Smooth muscle cell (in vitro differentiated cells): ENCODE results near the gene MAN2B1. TPM values are rescaled to one million over a fixed set of nuclear protein-coding genes. Genes with fewer than 3 reads are reported as not detected.
A peak's percentile ranks its signal among the peaks of the same experiment; 100 is the strongest.

Source experiments
- DNase-seq: peaks from one replicate; lab custom pipeline; 2025; ENCODE audit not compliant: unreplicated experiment; lab: John Stamatoyannopoulos, UW
- H2AFZ ChIP-seq: fragments of 200-600 bp; sonication (generic); 2 replicates; pipeline ENCODE4 v1.6.0; 2016; ENCODE audit warnings: antibody characterized with exemption, low read depth, mild to moderate bottlenecking
- H3F3A ChIP-seq: fragments of 200-600 bp; sonication (generic); 2 replicates; pipeline ENCODE4 v1.6.0; 2017; ENCODE audit warnings: antibody characterized with exemption, low read depth
- H3K27ac ChIP-seq: fragments of 200-600 bp; sonication (generic); 2 replicates; pipeline ENCODE4 v1.5.1; 2016; ENCODE audit warnings: low read depth, mild to moderate bottlenecking
- H3K27me3 ChIP-seq: fragments of 200-600 bp; sonication (generic); 2 replicates; pipeline ENCODE4 v1.6.1; 2016; ENCODE audit warnings: low read depth, mild to moderate bottlenecking
- H3K36me3 ChIP-seq: fragments of 200-600 bp; sonication (generic); 2 replicates; pipeline ENCODE4 v1.5.1; 2016; ENCODE audit warnings: low read depth
- H3K4me1 ChIP-seq: fragments of 200-600 bp; sonication (generic); 2 replicates; pipeline ENCODE4 v1.5.1; 2016; ENCODE audit warnings: low read depth
- H3K4me2 ChIP-seq: fragments of 200-600 bp; sonication (generic); 2 replicates; pipeline ENCODE4 v1.6.0; 2016; ENCODE audit warnings: mild to moderate bottlenecking
- H3K4me3 ChIP-seq: fragments of 200-600 bp; sonication (generic); 2 replicates; pipeline ENCODE4 v1.5.1; 2016; ENCODE audit warnings: mild to moderate bottlenecking
- H3K79me2 ChIP-seq: fragments of 200-600 bp; sonication (generic); 2 replicates; pipeline ENCODE4 v1.6.0; 2016; ENCODE audit warnings: low read depth, mild to moderate bottlenecking
- H3K9ac ChIP-seq: fragments of 200-600 bp; sonication (generic); 2 replicates; pipeline ENCODE4 v1.6.0; 2016; ENCODE audit warnings: low read depth
- H3K9me3 ChIP-seq: fragments of 200-600 bp; sonication (generic); replicated peaks from 2 replicates; pipeline ENCODE4 v1.5.1; 2016; ENCODE audit warnings: low read depth
- H4K20me1 ChIP-seq: fragments of 200-600 bp; sonication (generic); 2 replicates; pipeline ENCODE4 v1.6.0; 2016; ENCODE audit warnings: low read depth
- CTCF ChIP-seq: fragments of 200-600 bp; sonication (generic); IDR thresholded peaks from 2 replicates; pipeline ENCODE4 v1.5.1; 2017; ENCODE audit warnings: borderline replicate concordance, mild to moderate bottlenecking, antibody characterized with exemption; ENCODE audit not compliant: insufficient read depth, poor library complexity, severe bottlenecking
- WGBS: methylation state at CpG from one replicate; pipeline ENCODE4 v1.1.7; 2016; ENCODE audit warnings: low lambda C conversion rate; 5-methylcytosine and 5-hydroxymethylcytosine counted together
- polyA plus RNA-seq: library from polyadenylated mRNA; unstranded; fragments of >200 nt; fragmentation: Nextera tagmentation; extraction: Ambion mirVana; gene quantifications from 2 replicates; pipeline ENCODE4 v1.2.1, GENCODE V29; 2016
- total RNA-seq: library from RNA; depleted of rRNA; stranded (reverse); fragments of >200 nt; gene quantifications from 2 replicates; pipeline ENCODE4 v1.2.3, GENCODE V29; 2014

MAN2B1 gene
- total and polyA plus RNA-seq, 2 experiments from 2014 or later, result 51.0 to 69.2 TPM

GRCh38 chr19:12668932-12669269 lies 2.4 kb upstream of the MAN2B1 start:
- peaks cover 13% of the 10 kb centered on the region for H3K4me1 ChIP-seq
- TF ChIP-seq CTCF, result no peak
- H3K79me2 ChIP-seq, result peaks cover 30% of the 10 kb centered on the region
- H3K9ac ChIP-seq, result peak overlapping the region; percentile 93
- H3K4me3 ChIP-seq, result peak overlapping the region; percentile 65
- peak overlapping the region; percentile 96 for H3K27ac ChIP-seq
- H3K4me2 ChIP-seq, result peak overlapping the region; percentile 96
- H4K20me1 ChIP-seq, result no peaks in the 10 kb centered on the region
- DNase-seq, result peak; percentile 55
- H3F3A ChIP-seq, result no peaks in the 10 kb centered on the region
- 2% methylated on average over 22 of the region's 24 CpGs for WGBS
- H3K9me3 ChIP-seq, result no peaks in the 10 kb centered on the region
- peak overlapping the region; percentile 83 for H2AFZ ChIP-seq
- no peaks in the 10 kb centered on the region for H3K27me3 ChIP-seq
- no peaks in the 10 kb centered on the region for H3K36me3 ChIP-seq

GRCh38 chr19:12668346-12668745 lies 1.8 kb upstream of the MAN2B1 start:
- Histone ChIP-seq H3K4me3 (peak overlapping the region; percentile 65), H3K79me2 (peaks cover 30% of the 10 kb centered on the region), H3K9ac (peak overlapping the region; percentile 93), H3K27me3 (no peaks in the 10 kb centered on the region), H4K20me1 (no peaks in the 10 kb centered on the region), H3K4me2 (peak overlapping the region; percentile 96), H3K36me3 (no peaks in the 10 kb centered on the region), H3F3A (no peaks in the 10 kb centered on the region), H3K4me1 (peaks cover 13% of the 10 kb centered on the region), H3K9me3 (no peaks in the 10 kb centered on the region), H3K27ac (peak overlapping the region; percentile 96), H2AFZ (no peak overlapping the region)
- TF ChIP-seq CTCF, result no peak
- WGBS, result 86% methylated on average over 8 of the region's 8 CpGs
- DNase-seq, result no peak

- Histone ChIP-seq H3K27me3 (no peaks in the 10 kb centered on the region), H3K4me2 (peak overlapping the region; percentile 99), H3K4me1 (peaks cover 13% of the 10 kb centered on the region), H2AFZ (no peak overlapping the region), H3K4me3 (peak overlapping the region; percentile 90), H3K79me2 (peaks cover 30% of the 10 kb centered on the region), H3K9me3 (no peaks in the 10 kb centered on the region), H3K36me3 (no peaks in the 10 kb centered on the region), H3F3A (no peaks in the 10 kb centered on the region), H3K27ac (peak overlapping the region; percentile 83), H4K20me1 (no peaks in the 10 kb centered on the region), H3K9ac (peak overlapping the region; percentile 93)
- no peak for TF ChIP-seq CTCF
- WGBS, result 93% methylated on average over 4 of the region's 4 CpGs
- no peak for DNase-seq
Observed at GRCh38 chr19:12667731-12668302, 1.3 kb upstream of the MAN2B1 start.

- no peak for TF ChIP-seq CTCF
- peaks cover 4% of the 10 kb centered on the region for H3K36me3 ChIP-seq
- 81% methylated on average over 12 of the region's 12 CpGs for WGBS
- H3K4me2 ChIP-seq, result peak overlapping the region; percentile 99
- no peak for DNase-seq
- H3K9me3 ChIP-seq, result no peaks in the 10 kb centered on the region
- H4K20me1 ChIP-seq, result no peaks in the 10 kb centered on the region
- H3K79me2 ChIP-seq, result peaks cover 30% of the 10 kb centered on the region
- peak overlapping the region; percentile 90 for H3K4me3 ChIP-seq
- peak overlapping the region; percentile 83 for H3K27ac ChIP-seq
- no peaks in the 10 kb centered on the region for H3F3A ChIP-seq
- peak overlapping the region; percentile 93 for H3K9ac ChIP-seq
- H3K27me3 ChIP-seq, result no peaks in the 10 kb centered on the region
- H2AFZ ChIP-seq, result no peak overlapping the region
- H3K4me1 ChIP-seq, result peaks cover 13% of the 10 kb centered on the region
Observed at GRCh38 chr19:12665671-12666264, 774 bp downstream of the MAN2B1 start.
